Immature natural killer cell (primary cell): ENCODE measurements around the gene GPC6. TPM values are rescaled to one million over a fixed set of nuclear protein-coding genes. Genes with fewer than 3 reads are reported as not detected.
"Not testable (repeated sequence)": the region's sequence is repeated elsewhere in the genome, so short reads cannot be mapped to it uniquely, and the experiment has no call there.

ENCODE experiments used
- DNase-seq, 3 donors: peaks; one replicate each; pipeline ENCODE4 v3.0.0; 2022; ENCODE audit warnings: mixed read lengths in 1 of 3
- H3K27ac Mint-ChIP-seq, 6 donors: one replicate each; pipeline ENCODE4 v1.8.0; 2020; ENCODE audit warnings: mixed read lengths in 6 of 6, mild to moderate bottlenecking in 5 of 6, inconsistent platforms in 4 of 6, moderate library complexity in 3 of 6
- H3K27me3 Mint-ChIP-seq, 3 donors: one replicate each; pipeline ENCODE4 v1.8.0; 2020 to 2021; ENCODE audit warnings: low read depth in 3 of 3, mild to moderate bottlenecking in 3 of 3, mixed read lengths in 3 of 3, moderate library complexity in 3 of 3, inconsistent platforms in 1 of 3
- H3K36me3 Mint-ChIP-seq, 3 donors: one replicate each; pipeline ENCODE4 v1.8.0; 2020; ENCODE audit warnings: mixed read lengths in 3 of 3, inconsistent platforms in 2 of 3, mild to moderate bottlenecking in 2 of 3
- H3K4me1 Mint-ChIP-seq, 2 donors: one replicate each; pipeline ENCODE4 v1.8.0; 2020; ENCODE audit warnings: inconsistent platforms in 2 of 2, mild to moderate bottlenecking in 2 of 2, mixed read lengths in 2 of 2, moderate library complexity in 1 of 2
- H3K4me3 Mint-ChIP-seq, 5 donors: one replicate each; pipeline ENCODE4 v1.8.0; 2020; ENCODE audit warnings: mild to moderate bottlenecking in 5 of 5, mixed read lengths in 5 of 5, inconsistent platforms in 3 of 5, moderate library complexity in 3 of 5
- H3K9me3 Mint-ChIP-seq, 6 donors: one replicate each; pipeline ENCODE4 v1.8.0; 2020; ENCODE audit warnings: mild to moderate bottlenecking in 6 of 6, mixed read lengths in 6 of 6, inconsistent platforms in 4 of 6, moderate library complexity in 3 of 6
- polyA plus RNA-seq, 3 donors: library from polyadenylated mRNA; unstranded; fragments of 300-500 nt; fragmentation: Illumina TruSeq; gene quantifications; one replicate each; pipeline ENCODE4 v1.2.3, GENCODE V29; 2021

The GPC6 gene
- polyA plus RNA-seq, 3 donors from 2014 or later = not detected

DNA sequence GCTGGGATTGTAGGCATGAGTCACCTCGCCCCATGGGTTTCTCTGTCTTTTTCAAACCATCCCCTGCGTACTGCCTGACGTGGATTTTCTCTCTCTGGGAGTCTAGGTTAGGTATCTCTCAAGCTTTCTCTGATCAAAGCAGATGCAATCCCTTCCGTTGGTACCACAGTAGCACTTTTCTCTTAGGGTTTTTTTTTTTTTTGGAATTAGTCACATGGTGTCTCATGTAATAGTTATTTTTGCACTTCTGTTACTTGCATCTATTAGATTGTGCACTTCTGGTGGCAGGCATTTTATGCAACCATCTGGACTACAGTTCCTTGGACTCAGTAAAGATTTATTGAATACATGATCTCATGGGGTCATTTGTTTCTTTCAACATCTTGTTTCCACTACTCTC is 72.1 kb downstream of the GPC6 start:
- Mint-ChIP-seq H3K9me3 (peaks cover 0 to 20% (median 16%) of the 10 kb centered on the region in 6 donors), H3K27ac (no peak overlapping the region), H3K27me3 (no peaks in the 10 kb centered on the region), H3K36me3 (no peaks in the 10 kb centered on the region), H3K4me1 (no peaks in the 10 kb centered on the region), H3K4me3 (no peak overlapping the region)
- DNase-seq = no peak

DNA sequence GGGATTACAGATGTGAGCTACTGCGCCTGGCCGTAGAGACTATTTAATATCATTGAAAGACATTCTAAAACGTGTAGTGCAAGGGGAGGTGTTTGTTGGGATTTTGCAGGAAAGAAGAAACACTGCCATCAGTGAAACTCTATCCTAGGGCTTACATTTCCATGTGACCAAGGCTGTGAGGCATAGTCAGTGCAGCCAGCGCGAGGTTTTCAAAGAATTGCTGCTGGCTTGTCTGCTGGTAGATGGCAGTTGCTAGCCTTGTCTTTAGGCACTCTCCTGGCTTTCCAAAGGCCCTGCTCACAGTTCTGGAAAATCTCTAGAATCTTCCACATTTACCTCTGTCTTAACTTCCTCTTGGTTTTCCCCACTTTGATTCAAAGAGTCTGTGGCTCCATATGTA is 77.5 kb downstream of the GPC6 start:
- Mint-ChIP-seq H3K27me3 (no peaks in the 10 kb centered on the region), H3K4me1 (no peaks in the 10 kb centered on the region), H3K36me3 (no peaks in the 10 kb centered on the region), H3K27ac (no peak overlapping the region), H3K9me3 (peaks cover 2 to 18% (median 4%) of the 10 kb centered on the region in 6 donors), H3K4me3 (no peak overlapping the region)
- DNase-seq = no peak

- Mint-ChIP-seq H3K27ac (no peak overlapping the region), H3K9me3 (peaks cover 0 to 13% (median 4%) of the 10 kb centered on the region in 6 donors), H3K27me3 (no peaks in the 10 kb centered on the region), H3K4me3 (no peak overlapping the region), H3K36me3 (no peaks in the 10 kb centered on the region), H3K4me1 (no peaks in the 10 kb centered on the region)
- DNase-seq = no peak
Measured at GRCh38 chr13:93304868-93305613, 78.4 kb downstream of the GPC6 start.

DNA sequence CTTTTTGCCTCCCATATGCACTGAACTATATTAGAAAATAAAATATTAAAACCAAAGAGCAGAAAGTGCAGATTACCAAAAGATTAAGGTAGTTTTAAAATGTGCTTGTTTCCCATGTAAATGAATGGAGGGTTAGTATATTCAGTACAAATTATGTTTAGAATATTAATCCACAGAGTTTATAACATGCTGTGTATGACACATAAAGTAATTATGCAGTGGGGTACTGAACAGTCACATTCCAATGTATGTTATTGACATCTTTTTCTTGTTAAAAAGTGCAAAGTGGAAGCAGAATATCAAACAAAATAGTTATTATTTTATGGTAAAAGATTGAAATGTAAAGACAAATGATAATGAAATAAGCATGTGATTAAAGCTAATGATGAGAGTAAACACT is 79.3 kb downstream of the GPC6 start:
- H3K27me3 Mint-ChIP-seq = no peaks in the 10 kb centered on the region
- no peak for DNase-seq
- H3K9me3 Mint-ChIP-seq = peaks cover 0 to 17% (median 3%) of the 10 kb centered on the region in 6 donors
- no peaks in the 10 kb centered on the region for H3K4me1 Mint-ChIP-seq
- no peak overlapping the region for H3K4me3 Mint-ChIP-seq
- H3K36me3 Mint-ChIP-seq = no peaks in the 10 kb centered on the region
- H3K27ac Mint-ChIP-seq = no peak overlapping the region

- H3K9me3 Mint-ChIP-seq = peaks cover 0 to 15% (median 4%) of the 10 kb centered on the region in 6 donors
- no peak overlapping the region for H3K27ac Mint-ChIP-seq
- DNase-seq = no peak
- no peaks in the 10 kb centered on the region for H3K27me3 Mint-ChIP-seq
- no peaks in the 10 kb centered on the region for H3K4me1 Mint-ChIP-seq
- no peak overlapping the region for H3K4me3 Mint-ChIP-seq
- no peaks in the 10 kb centered on the region for H3K36me3 Mint-ChIP-seq
Measured at GRCh38 chr13:93307136-93307535, 80.5 kb downstream of the GPC6 start.

- Mint-ChIP-seq H3K27me3 (no peaks in the 10 kb centered on the region), H3K4me3 (no peak overlapping the region), H3K36me3 (no peaks in the 10 kb centered on the region), H3K4me1 (no peaks in the 10 kb centered on the region), H3K27ac (no peak overlapping the region), H3K9me3 (peaks cover 0 to 12% (median 4%) of the 10 kb centered on the region in 6 donors)
- DNase-seq = no peak
Measured at GRCh38 chr13:93307651-93308050, 81.0 kb downstream of the GPC6 start.

GRCh38 chr13:93309886-93310523 is 83.4 kb downstream of the GPC6 start:
- Mint-ChIP-seq H3K27ac (no peak overlapping the region), H3K4me3 (no peak overlapping the region), H3K9me3 (peaks cover 0 to 13% (median 6%) of the 10 kb centered on the region in 6 donors), H3K4me1 (no peaks in the 10 kb centered on the region), H3K36me3 (no peaks in the 10 kb centered on the region), H3K27me3 (peaks cover 0 to 2% (median 0%) of the 10 kb centered on the region in 3 donors)
- DNase-seq = no peak

DNA sequence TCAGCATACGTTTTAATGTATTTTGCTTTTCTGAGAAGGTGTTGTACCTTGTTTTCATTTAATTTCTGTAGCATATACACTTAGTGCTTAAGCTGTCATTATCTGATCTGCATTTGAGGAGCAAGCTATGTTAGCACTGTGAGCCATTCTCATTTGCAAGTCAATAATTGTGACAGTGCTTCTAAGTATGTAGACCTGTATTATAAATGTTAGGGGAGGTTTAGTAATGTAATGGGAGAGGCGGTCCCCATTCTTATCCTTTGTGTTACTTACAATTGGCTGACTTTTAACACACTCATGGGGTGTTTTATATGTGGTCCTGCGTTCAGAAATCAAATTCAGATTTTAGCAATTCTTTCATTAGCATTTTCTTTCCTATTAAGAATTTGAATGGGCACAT is 90.2 kb downstream of the GPC6 start:
- Mint-ChIP-seq H3K4me1 (no peaks in the 10 kb centered on the region), H3K4me3 (no peak overlapping the region), H3K36me3 (no peaks in the 10 kb centered on the region), H3K27ac (no peak overlapping the region), H3K27me3 (peaks cover 0 to 2% (median 0%) of the 10 kb centered on the region in 3 donors), H3K9me3 (peaks cover 4 to 15% (median 6%) of the 10 kb centered on the region in 6 donors)
- DNase-seq = no peak

GRCh38 chr13:93318534-93319254 is 92.1 kb downstream of the GPC6 start:
- H3K36me3 Mint-ChIP-seq = no peaks in the 10 kb centered on the region
- DNase-seq = no peak
- H3K4me3 Mint-ChIP-seq = no peak overlapping the region
- no peaks in the 10 kb centered on the region for H3K4me1 Mint-ChIP-seq
- H3K9me3 Mint-ChIP-seq = peaks cover 4 to 19% (median 7%) of the 10 kb centered on the region in 6 donors
- peaks cover 0 to 2% (median 0%) of the 10 kb centered on the region in 3 donors for H3K27me3 Mint-ChIP-seq
- no peak overlapping the region for H3K27ac Mint-ChIP-seq

DNA sequence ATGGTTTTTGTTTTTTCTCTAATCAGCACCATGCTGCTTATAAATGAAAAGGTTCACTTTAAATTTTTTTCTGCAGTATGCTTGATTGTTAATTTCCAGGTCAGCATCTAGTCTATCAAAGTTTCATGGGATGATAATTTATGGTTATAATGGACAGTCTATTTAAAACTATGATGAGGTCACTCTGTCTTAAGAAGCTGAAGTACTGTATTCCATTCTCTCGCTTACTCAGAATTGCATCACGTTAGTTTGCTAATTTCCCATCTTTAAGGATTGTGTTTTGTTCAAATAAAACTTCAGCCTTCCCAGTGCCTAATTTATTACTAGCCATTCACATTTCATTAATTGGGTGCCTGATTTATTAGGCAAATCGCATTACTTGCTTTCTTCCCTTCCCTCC is 94.3 kb downstream of the GPC6 start:
- Mint-ChIP-seq H3K4me1 (no peaks in the 10 kb centered on the region), H3K27me3 (peaks cover 0 to 1% (median 0%) of the 10 kb centered on the region in 3 donors), H3K27ac (no peak overlapping the region), H3K9me3 (peaks cover 3 to 17% (median 8%) of the 10 kb centered on the region in 6 donors), H3K4me3 (no peak overlapping the region), H3K36me3 (no peaks in the 10 kb centered on the region)
- no peak for DNase-seq

DNA sequence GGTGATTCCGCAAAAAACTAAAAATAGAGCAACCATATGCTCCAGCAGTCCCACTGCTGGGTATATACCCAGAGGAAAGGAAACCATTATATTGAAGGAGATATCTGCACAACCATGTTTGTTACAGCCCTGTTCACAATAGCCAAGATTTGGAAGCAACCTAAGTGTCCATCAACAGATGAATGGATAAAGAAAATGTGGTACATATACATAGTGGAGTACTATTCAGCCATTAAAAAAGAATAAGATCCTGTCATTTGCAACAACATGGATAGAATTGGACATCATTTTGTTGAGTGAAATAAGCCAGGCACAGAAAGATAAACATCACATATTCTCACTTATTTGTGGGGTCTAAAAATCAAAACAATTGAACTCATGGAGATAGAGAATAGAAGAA is 97.3 kb downstream of the GPC6 start:
- not testable (repeated sequence) for H3K36me3 Mint-ChIP-seq, H3K4me1 Mint-ChIP-seq
- peaks cover 0 to 28% (median 7%) of the 10 kb centered on the region in 6 donors for H3K9me3 Mint-ChIP-seq

GRCh38 chr13:93325303-93326233 is 99.0 kb downstream of the GPC6 start:
- Mint-ChIP-seq H3K27ac (no peak overlapping the region), H3K4me3 (no peak overlapping the region), H3K36me3 (no peaks in the 10 kb centered on the region), H3K27me3 (peaks cover 0 to 2% (median 0%) of the 10 kb centered on the region in 3 donors), H3K4me1 (no peaks in the 10 kb centered on the region), H3K9me3 (peaks cover under 1 to 28% (median 8%) of the 10 kb centered on the region in 6 donors)
- DNase-seq = no peak

More for the DNA sequence above, 97.3 kb downstream of the GPC6 start:
- not testable (repeated sequence) for H3K27me3 Mint-ChIP-seq, H3K27ac Mint-ChIP-seq, H3K4me3 Mint-ChIP-seq, DNase-seq

DNA sequence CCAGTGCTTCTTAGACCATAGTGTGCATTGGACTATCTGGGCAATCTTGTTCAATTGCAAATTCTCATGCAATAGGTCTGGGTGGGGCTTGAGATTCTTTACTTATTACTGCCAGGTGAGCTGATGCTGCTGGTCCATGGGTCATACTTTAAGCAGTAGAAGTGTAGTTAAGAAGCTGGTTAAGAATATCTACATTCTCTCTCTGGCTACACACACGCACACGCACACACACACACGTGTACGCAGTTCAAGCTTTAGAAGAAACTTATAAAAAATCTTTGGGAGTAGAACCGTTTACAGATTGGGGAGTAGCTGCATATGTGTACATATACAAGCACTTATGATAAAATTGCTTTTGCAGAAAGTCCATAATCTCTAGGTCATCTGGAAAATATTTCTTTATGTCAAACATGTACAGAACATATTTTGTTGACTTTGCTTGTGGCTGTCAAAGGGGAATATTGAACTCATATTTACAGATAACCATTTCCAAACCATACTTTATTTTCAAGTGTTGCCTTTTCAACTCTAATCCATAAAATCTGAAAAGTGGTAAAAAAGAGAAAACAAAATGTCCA is 99.7 kb downstream of the GPC6 start:
- H3K4me1 Mint-ChIP-seq = no peaks in the 10 kb centered on the region
- no peaks in the 10 kb centered on the region for H3K36me3 Mint-ChIP-seq
- H3K4me3 Mint-ChIP-seq = no peak overlapping the region
- H3K9me3 Mint-ChIP-seq = peaks cover 2 to 33% (median 10%) of the 10 kb centered on the region in 6 donors
- peaks cover 0 to 2% (median 0%) of the 10 kb centered on the region in 3 donors for H3K27me3 Mint-ChIP-seq
- H3K27ac Mint-ChIP-seq = no peak overlapping the region
- DNase-seq = no peak
